Ovary (tissue), 9 donors: ENCODE results near the gene RFFL. TPM values are rescaled to one million over a fixed set of nuclear protein-coding genes. Genes with fewer than 3 reads are reported as not detected.
"Not testable (repeated sequence)": the region's sequence is repeated elsewhere in the genome, so short reads cannot be mapped to it uniquely, and the experiment has no call there.

Experiments
- DNase-seq, 5 donors: peaks; one replicate each; pipeline ENCODE4 v3.0.0-alpha.2; 2019 to 2020
- H3K27ac ChIP-seq, 2 donors: fragments of 200-600 bp; one replicate each; pipeline versions ENCODE4 v1.5.1 to v1.8.0; 2019 to 2022
- H3K27me3 ChIP-seq: fragments of 200-600 bp; one replicate; pipeline ENCODE4 v1.8.0; 2022
- H3K36me3 ChIP-seq: fragments of 200-600 bp; sonication (generic); one replicate; pipeline ENCODE4 v1.5.1; 2019
- H3K4me1 ChIP-seq: one replicate; pipeline ENCODE4 v1.8.1; 2013; ENCODE audit warnings: mild to moderate bottlenecking, moderate library complexity; ENCODE audit not compliant: insufficient read depth
- H3K4me3 ChIP-seq: fragments of 200-600 bp; sonication (generic); one replicate; pipeline ENCODE4 v1.5.1; 2017
- H3K9me3 ChIP-seq, 2 donors: fragments of 200-600 bp in 1 of 2; sonication (generic) in 1 of 2; one replicate each; pipeline versions ENCODE4 v1.5.1 to v1.8.1; 2013 to 2019; ENCODE audit warnings: mild to moderate bottlenecking in 1 of 2, moderate library complexity in 1 of 2
- CTCF ChIP-seq, 3 donors: fragments of 450-650 bp in 2 of 3; fragments of 200-600 bp in 1 of 3; IDR thresholded peaks; one replicate each; pipeline versions ENCODE4 v1.5.1 to v1.8.0; 2016 to 2022; ENCODE audit warnings: antibody characterized with exemption in 3 of 3, mild to moderate bottlenecking in 1 of 3
- EP300 ChIP-seq: sonication (generic); formaldehyde crosslinking; IDR thresholded peaks from one replicate; pipeline ENCODE4 v1.6.1; 2017; ENCODE audit warnings: antibody characterized with exemption
- POLR2A ChIP-seq: fragments of 450-650 bp; IDR thresholded peaks from one replicate; pipeline ENCODE4 v1.6.1; 2017; ENCODE audit warnings: antibody characterized with exemption, mild to moderate bottlenecking, moderate library complexity
- WGBS, 3 donors: extraction: QIAGEN DNeasy Blood & Tissue Kit in 1 of 3; methylation state at CpG; one replicate each; pipeline versions ENCODE4 v1.1.5 to v1.1.7; 2013 to 2017; 5-methylcytosine and 5-hydroxymethylcytosine counted together
- intact Hi-C, 4 donors: fragments of 100-400 bp; cut with DNase I; formaldehyde crosslinking; loops; one replicate each; pipeline versions ENCODE4 v1.11.0 to v1.15.1; 2022 to 2023
- polyA plus RNA-seq, 2 donors: library from polyadenylated mRNA; stranded (reverse); fragments of 200-250 nt in 1 of 2; fragments of 350-450 nt in 1 of 2; fragmentation: Illumina TruSeq in 1 of 2; extraction: RNeasy Lipid Tissue Mini Kit (QIAGEN cat#74804) in 1 of 2; gene quantifications; one replicate each; pipeline ENCODE4 v1.2.3, GENCODE V29; 2013 to 2014
- total RNA-seq, 7 donors: library from RNA; depleted of rRNA in 2 of 7; stranded (reverse); fragments of >200 nt in 2 of 7; fragmentation: NEBNext Ultra II Directional in 3 of 7; extraction: Animal tissue kit (Norgen Biotek cat#: 25700) in 3 of 7; gene quantifications; one replicate each; pipeline versions ENCODE4 v1.1.0 to v1.2.4, GENCODE V29; 2016 to 2023
- donor health status: DM: no; HTN: no; CAD: no; lungs with moderate emphysema.
- donor health status: DM: no; HTN: no; CAD: no.
- donor health status: Bipolar disorder and iron deficiency.
- donor health status: DM: yes; HTN: yes; CAD: no.
- donor health status: DM: no; HTN: no; CAD: no.
- donor health status: DM: yes; HTN: yes; CAD: no.

Gene RFFL
- total and polyA plus RNA-seq, 9 donors, result 6.3 to 23.9 (median 18.5) TPM

GRCh38 chr17:35046245-35046644 lies 17.3 kb downstream of the RFFL start:
- H3K4me3 ChIP-seq, result no peak overlapping the region
- WGBS, 3 donors, result 84 to 91% (median 89%) methylated on average over 4 of the region's 4 CpGs
- no peaks in the 10 kb centered on the region for H3K4me1 ChIP-seq
- H3K9me3 ChIP-seq, result no peaks in the 10 kb centered on the region
- H3K36me3 ChIP-seq, result no peaks in the 10 kb centered on the region
- intact Hi-C loops, result no loop called here
- H3K27ac ChIP-seq, result no peak overlapping the region
- no peaks in the 10 kb centered on the region for H3K27me3 ChIP-seq
- DNase-seq, result no peak
- TF ChIP-seq EP300 (no peak), CTCF (IDR thresholded peaks at IDR 0.05) (no peak), POLR2A (no peak)

GRCh38 chr17:35045458-35045979 lies 18.0 kb downstream of the RFFL start:
- DNase-seq, H3K9me3 ChIP-seq, intact Hi-C loops, H3K36me3 ChIP-seq, H3K4me1 ChIP-seq, H3K27me3 ChIP-seq, H3K4me3 ChIP-seq, H3K27ac ChIP-seq: not testable (repeated sequence)
- WGBS, 3 donors, result 91 to 97% (median 96%) methylated on average over 13 of the region's 13 CpGs

- H3K4me1 ChIP-seq, result no peaks in the 10 kb centered on the region
- H3K27me3 ChIP-seq, result no peaks in the 10 kb centered on the region
- H3K27ac ChIP-seq, result no peak overlapping the region
- no peaks in the 10 kb centered on the region for H3K36me3 ChIP-seq
- H3K4me3 ChIP-seq, result no peak overlapping the region
- TF ChIP-seq EP300 (no peak), POLR2A (no peak), CTCF (IDR thresholded peaks at IDR 0.05) (no peak)
- 95 to 97% (median 95%) methylated on average over 8 of the region's 8 CpGs for WGBS, 3 donors
- H3K9me3 ChIP-seq, result no peaks in the 10 kb centered on the region
- no peak for DNase-seq
- intact Hi-C loops, result no loop called here
Observed at GRCh38 chr17:35044181-35044580, 19.3 kb downstream of the RFFL start.

GRCh38 chr17:35041390-35041789 lies 22.1 kb downstream of the RFFL start:
- TF ChIP-seq EP300 (no peak), POLR2A (no peak), CTCF (IDR thresholded peaks at IDR 0.05) (no peak)
- no peak overlapping the region for H3K4me3 ChIP-seq
- H3K27ac ChIP-seq, result no peak overlapping the region
- H3K36me3 ChIP-seq, result no peaks in the 10 kb centered on the region
- H3K9me3 ChIP-seq, result no peaks in the 10 kb centered on the region
- H3K4me1 ChIP-seq, result no peaks in the 10 kb centered on the region
- no peak for DNase-seq
- H3K27me3 ChIP-seq, result no peaks in the 10 kb centered on the region
- intact Hi-C loops, result no loop called here
- 92 to 95% (median 93%) methylated on average over 7 of the region's 7 CpGs for whole genome bisulfite sequencing, 3 donors

- H3K4me3 ChIP-seq, result no peak overlapping the region
Observed at GRCh38 chr17:35038453-35038852, 25.1 kb downstream of the RFFL start.

More at GRCh38 chr17:35038453-35038852, 25.1 kb downstream of the RFFL start:
- Histone ChIP-seq H3K9me3 (no peaks in the 10 kb centered on the region), H3K27me3 (no peaks in the 10 kb centered on the region), H3K4me1 (no peaks in the 10 kb centered on the region), H3K36me3 (no peaks in the 10 kb centered on the region), H3K27ac (no peak overlapping the region)
- intact Hi-C loops, result no loop called here
- WGBS, 3 donors, result 89 to 96% (median 92%) methylated on average over 3 of the region's 3 CpGs
- TF ChIP-seq POLR2A (no peak), CTCF (IDR thresholded peaks at IDR 0.05) (no peak), EP300 (no peak)
- DNase-seq, result no peak
